GM21576 (cell line): ENCODE measurements around the gene TPPP.
"Not testable (repeated sequence)": the region's sequence is repeated elsewhere in the genome, so short reads cannot be mapped to it uniquely, and the experiment has no call there.

Experiments used
- ATAC-seq: cut with Tn5 transposase; IDR thresholded peaks from one replicate; pipeline ENCODE4 v1.9.1; 2021; ENCODE audit warnings: mild to moderate bottlenecking, moderate library complexity; ENCODE audit not compliant: unreplicated experiment

The TPPP gene

GRCh38 chr5:628351-629205 lies 64.6 kb downstream of the TPPP start:
- not testable (repeated sequence) for ATAC-seq

GRCh38 chr5:627840-628239 lies 65.3 kb downstream of the TPPP start:
- no peak for ATAC-seq

GRCh38 chr5:626850-627249 lies 66.3 kb downstream of the TPPP start:
- ATAC-seq, result no peak

GRCh38 chr5:625516-625915 lies 67.6 kb downstream of the TPPP start:
- ATAC-seq, result no peak

GRCh38 chr5:624951-625230 lies 68.3 kb downstream of the TPPP start:
- no peak for ATAC-seq

- no peak for ATAC-seq
Observed at GRCh38 chr5:624118-624950, 68.8 kb downstream of the TPPP start.

GRCh38 chr5:623531-623930 lies 69.6 kb downstream of the TPPP start:
- ATAC-seq, result no peak

- no peak for ATAC-seq
Observed at GRCh38 chr5:622946-623522, 70.1 kb downstream of the TPPP start.

- ATAC-seq, result no peak
Observed at GRCh38 chr5:622359-622758, 70.8 kb downstream of the TPPP start.

- ATAC-seq, result no peak
Observed at GRCh38 chr5:621341-621761, 71.8 kb downstream of the TPPP start.

- no peak for ATAC-seq
Observed at GRCh38 chr5:620586-621180, 72.5 kb downstream of the TPPP start.

GRCh38 chr5:620152-620551 lies 73.0 kb downstream of the TPPP start:
- no peak for ATAC-seq

- no peak for ATAC-seq
Observed at GRCh38 chr5:619444-619843, 73.7 kb downstream of the TPPP start.

- ATAC-seq, result no peak
Observed at GRCh38 chr5:618450-618849, 74.7 kb downstream of the TPPP start.

GRCh38 chr5:617896-618295 lies 75.3 kb downstream of the TPPP start:
- no peak for ATAC-seq

- no peak for ATAC-seq
Observed at GRCh38 chr5:616484-617039, 76.6 kb downstream of the TPPP start.

GRCh38 chr5:612498-613424 lies 80.4 kb downstream of the TPPP start:
- peak; percentile 22 for ATAC-seq

GRCh38 chr5:611731-612486 lies 81.2 kb downstream of the TPPP start, which contains the start of gene CEP72:
CEP72 (plus strand) TSS chr5:612340; CDS start chr5:612362, 22 bp downstream.
- peak; percentile 69 for ATAC-seq
